Spleen (tissue), 11 donors: ENCODE results near the gene NTSR2. TPM values are rescaled to one million over a fixed set of nuclear protein-coding genes. Genes with fewer than 3 reads are reported as not detected.

Experiments used
- DNase-seq: peaks from one replicate; pipeline ENCODE4 v3.0.0-alpha.2; 2020
- H3K27ac ChIP-seq, 8 donors: fragments of 200-600 bp; sonication (generic) in 7 of 8; 1 replicate in 4 of 8; 2 replicates in 4 of 8; pipeline versions ENCODE4 v1.5.0 to v1.8.0; 2016 to 2021; ENCODE audit warnings: inconsistent platforms in 4 of 8, mild to moderate bottlenecking in 4 of 8, moderate library complexity in 1 of 8
- H3K27me3 ChIP-seq, 7 donors: fragments of 200-600 bp; sonication (generic) in 6 of 7; replicated peaks in 1 of 7; 1 replicate in 4 of 7; 2 replicates in 3 of 7; pipeline versions ENCODE4 v1.5.0 to v1.8.0; 2016 to 2021; ENCODE audit warnings: inconsistent platforms in 3 of 7, mild to moderate bottlenecking in 1 of 7
- H3K36me3 ChIP-seq, 6 donors: fragments of 200-600 bp; sonication (generic) in 5 of 6; 1 replicate in 4 of 6; 2 replicates in 2 of 6; pipeline versions ENCODE4 v1.5.0 to v1.8.0; 2016 to 2021; ENCODE audit warnings: inconsistent platforms in 2 of 6
- H3K4me1 ChIP-seq, 6 donors: fragments of 200-600 bp; sonication (generic) in 5 of 6; 1 replicate in 3 of 6; 2 replicates in 3 of 6; pipeline versions ENCODE4 v1.5.0 to v1.8.0; 2016 to 2021; ENCODE audit warnings: inconsistent platforms in 3 of 6
- H3K4me3 ChIP-seq, 8 donors: fragments of 200-600 bp; sonication (generic) in 7 of 8; 1 replicate in 4 of 8; 2 replicates in 4 of 8; pipeline versions ENCODE4 v1.5.0 to v1.8.0; 2016 to 2021; ENCODE audit warnings: inconsistent platforms in 4 of 8, mild to moderate bottlenecking in 4 of 8, moderate library complexity in 2 of 8
- H3K9me3 ChIP-seq, 8 donors: fragments of 200-600 bp; sonication (generic) in 7 of 8; 1 replicate in 4 of 8; 2 replicates in 4 of 8; pipeline versions ENCODE4 v1.5.0 to v1.8.0; 2016 to 2021; ENCODE audit warnings: inconsistent platforms in 4 of 8
- POLR2A ChIP-seq, 3 donors: fragments of 450-650 bp; IDR thresholded peaks; one replicate each; pipeline ENCODE4 v1.5.1; 2017; ENCODE audit warnings: antibody characterized with exemption in 3 of 3, mild to moderate bottlenecking in 1 of 3
- POLR2AphosphoS5 ChIP-seq, 3 donors: sonication (generic); formaldehyde crosslinking; IDR thresholded peaks; one replicate each; pipeline ENCODE4 v1.5.1; 2017; ENCODE audit warnings: antibody characterized with exemption in 3 of 3
- WGBS, 5 donors: extraction: QIAGEN DNeasy Blood & Tissue Kit in 3 of 5; methylation state at CpG; one replicate each; pipeline versions ENCODE4 v1.1.5 to v1.1.7; 2013 to 2018; 5-methylcytosine and 5-hydroxymethylcytosine counted together
- intact Hi-C: fragments of 100-400 bp; cut with DNase I; formaldehyde crosslinking; loops from one replicate; pipeline ENCODE4 v1.15.0; 2023; ENCODE audit warnings: low total_unique reads
- polyA plus RNA-seq, 3 donors: library from polyadenylated mRNA; stranded (reverse); fragments of 200-250 nt; gene quantifications; one replicate each; pipeline ENCODE4 v1.2.1, GENCODE V29; 2013
- total RNA-seq, 7 donors: library from RNA; depleted of rRNA in 3 of 7; stranded (reverse); fragments of >200 nt in 3 of 7; fragmentation: NEBNext Ultra II Directional in 4 of 7; extraction: Animal tissue kit (Norgen Biotek cat#: 25700) in 4 of 7; gene quantifications; one replicate each; pipeline versions ENCODE4 v1.1.0 to v1.2.1, GENCODE V29; 2016 to 2021
- TF ChIP-seq, protein P1 (sequence below), 11 experiments: fragments of 200-600 bp in 7 of 11; fragments of 450-650 bp in 4 of 11; sonication (generic) in 4 of 11; IDR thresholded peaks in 8 of 11; conservative IDR thresholded peaks in 3 of 11; 1 replicate in 7 of 11; 2 replicates in 4 of 11; pipeline versions ENCODE4 v1.4.0 to v1.8.0; 2016 to 2021; ENCODE audit warnings: antibody characterized with exemption in 11 of 11, inconsistent platforms in 4 of 11, mild to moderate bottlenecking in 1 of 11
- donor health status: healthy with polysubstance abuse.
- donor health status: DM: no; HTN: no; CAD: no; lungs with moderate emphysema.
- donor health status: DM: no; HTN: no; CAD: no.
- donor health status: Bipolar disorder and iron deficiency.
- donor health status: healthy.
- donor health status: DM: no; HTN: no; CAD: no.
- donor health status: DM: yes; HTN: yes; CAD: no.

The NTSR2 gene
- total and polyA plus RNA-seq, 10 donors = not detected

GRCh38 chr2:11679486-11680181 lies 9.6 kb upstream of the NTSR2 start:
- Histone ChIP-seq H3K36me3 (no peaks in the 10 kb centered on the region), H3K4me3 (no peak overlapping the region), H3K27ac (no peak overlapping the region), H3K4me1 (no peaks in the 10 kb centered on the region), H3K27me3 (peaks cover 0 to 45% (median 18%) of the 10 kb centered on the region in 7 donors), H3K9me3 (peaks cover 0 to 5% (median 0%) of the 10 kb centered on the region in 8 donors)
- intact Hi-C loops = loop anchor here (5.0 kb wide), 1 partner anchor 48 kb away; no protein-coding TSS in a partner anchor
- DNase-seq = peak; percentile 72
- 71 to 81% (median 74%) methylated on average over 13 of the region's 13 CpGs for WGBS, 5 donors
- no peak for TF ChIP-seq POLR2AphosphoS5 (IDR thresholded peaks at IDR 0.05)
- TF ChIP-seq, protein P1, sequence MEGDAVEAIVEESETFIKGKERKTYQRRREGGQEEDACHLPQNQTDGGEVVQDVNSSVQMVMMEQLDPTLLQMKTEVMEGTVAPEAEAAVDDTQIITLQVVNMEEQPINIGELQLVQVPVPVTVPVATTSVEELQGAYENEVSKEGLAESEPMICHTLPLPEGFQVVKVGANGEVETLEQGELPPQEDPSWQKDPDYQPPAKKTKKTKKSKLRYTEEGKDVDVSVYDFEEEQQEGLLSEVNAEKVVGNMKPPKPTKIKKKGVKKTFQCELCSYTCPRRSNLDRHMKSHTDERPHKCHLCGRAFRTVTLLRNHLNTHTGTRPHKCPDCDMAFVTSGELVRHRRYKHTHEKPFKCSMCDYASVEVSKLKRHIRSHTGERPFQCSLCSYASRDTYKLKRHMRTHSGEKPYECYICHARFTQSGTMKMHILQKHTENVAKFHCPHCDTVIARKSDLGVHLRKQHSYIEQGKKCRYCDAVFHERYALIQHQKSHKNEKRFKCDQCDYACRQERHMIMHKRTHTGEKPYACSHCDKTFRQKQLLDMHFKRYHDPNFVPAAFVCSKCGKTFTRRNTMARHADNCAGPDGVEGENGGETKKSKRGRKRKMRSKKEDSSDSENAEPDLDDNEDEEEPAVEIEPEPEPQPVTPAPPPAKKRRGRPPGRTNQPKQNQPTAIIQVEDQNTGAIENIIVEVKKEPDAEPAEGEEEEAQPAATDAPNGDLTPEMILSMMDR (IDR thresholded peaks at IDR 0.05 in 8 of 11, conservative IDR thresholded peaks at IDR 0.05 in 3 of 11) = no peak
- no peak for TF ChIP-seq POLR2A (IDR thresholded peaks at IDR 0.05)

GRCh38 chr2:11679016-11679415 lies 9.0 kb upstream of the NTSR2 start:
- WGBS, 5 donors = 74 to 80% (median 79%) methylated on average over 7 of the region's 7 CpGs
- TF ChIP-seq, protein P1 (IDR thresholded peaks at IDR 0.05 in 8 of 11, conservative IDR thresholded peaks at IDR 0.05 in 3 of 11) = no peak
- TF ChIP-seq POLR2A (IDR thresholded peaks at IDR 0.05) (no peak), POLR2AphosphoS5 (IDR thresholded peaks at IDR 0.05) (no peak)
- Histone ChIP-seq H3K27ac (no peak overlapping the region), H3K9me3 (peaks cover 0 to 5% (median 0%) of the 10 kb centered on the region in 8 donors), H3K4me1 (no peaks in the 10 kb centered on the region), H3K4me3 (no peak overlapping the region), H3K27me3 (peaks cover 0 to 47% (median 18%) of the 10 kb centered on the region in 7 donors), H3K36me3 (no peaks in the 10 kb centered on the region)
- intact Hi-C loops = loop anchor here (5.0 kb wide), 1 partner anchor 48 kb away; no protein-coding TSS in a partner anchor
- peak; percentile 34 for DNase-seq

DNA sequence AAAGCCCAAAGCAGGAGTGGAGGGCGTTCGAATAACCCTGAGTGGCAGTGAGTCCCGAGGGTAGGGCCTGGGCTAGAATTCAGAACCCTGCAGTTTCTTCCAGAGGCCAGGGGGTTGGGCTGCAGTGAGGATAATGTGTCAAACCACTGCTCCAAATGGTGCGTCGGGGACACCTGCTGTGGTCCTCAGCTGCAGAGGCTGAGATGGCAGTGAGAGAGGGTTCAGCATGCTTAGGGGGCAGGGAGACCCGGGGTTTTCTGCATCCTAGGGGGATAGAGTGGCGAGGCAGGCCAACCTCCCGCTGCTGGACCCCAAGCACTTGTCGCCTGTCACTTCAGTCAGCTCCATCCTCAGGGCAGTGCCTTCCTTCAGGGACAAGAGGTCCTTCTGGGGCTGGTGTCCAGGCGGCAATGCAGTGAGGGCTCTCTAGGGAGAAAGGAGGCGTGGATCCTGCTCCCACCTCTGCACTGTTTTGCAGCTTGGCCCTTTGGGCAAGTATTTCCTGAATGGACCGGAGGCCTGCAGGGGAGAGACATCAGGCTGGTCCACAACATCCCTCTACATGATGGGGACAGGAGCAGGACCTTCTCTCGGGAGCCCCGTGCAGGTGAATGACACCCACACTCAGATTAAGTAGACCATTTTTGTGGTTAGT lies 8.4 kb upstream of the NTSR2 start:
- intact Hi-C loops = loop anchor here (5.0 kb wide), 1 partner anchor 49 kb away; no protein-coding TSS in a partner anchor
- Histone ChIP-seq H3K27ac (no peak overlapping the region), H3K4me1 (no peaks in the 10 kb centered on the region), H3K27me3 (peaks cover 0 to 43% (median 18%) of the 10 kb centered on the region in 7 donors), H3K4me3 (no peak overlapping the region), H3K36me3 (no peaks in the 10 kb centered on the region), H3K9me3 (peaks cover 0 to 5% (median 0%) of the 10 kb centered on the region in 8 donors)
- TF ChIP-seq POLR2AphosphoS5 (IDR thresholded peaks at IDR 0.05) (no peak), POLR2A (IDR thresholded peaks at IDR 0.05) (no peak)
- TF ChIP-seq, protein P1 (IDR thresholded peaks at IDR 0.05 in 8 of 11, conservative IDR thresholded peaks at IDR 0.05 in 3 of 11) = no peak
- DNase-seq = peak; percentile 63
- 73 to 81% (median 77%) methylated on average over 13 to 14 of the region's 14 CpGs for WGBS, 5 donors
